Neuron (in vitro differentiated cells): ENCODE results near the gene COPG2.

Experiments
- H2AFZ ChIP-seq: one replicate; pipeline ENCODE4 v1.6.1; 2013; ENCODE audit warnings: low read depth, mild to moderate bottlenecking, inconsistent platforms, low read length, moderate library complexity
- H3K27me3 ChIP-seq: one replicate; pipeline ENCODE4 v1.6.1; 2013; ENCODE audit warnings: low read length; ENCODE audit not compliant: insufficient read depth
- H3K36me3 ChIP-seq: one replicate; pipeline ENCODE4 v1.6.1; 2013; ENCODE audit warnings: low read length; ENCODE audit not compliant: insufficient read depth
- H3K4me1 ChIP-seq: one replicate; pipeline ENCODE4 v1.6.1; 2013; ENCODE audit warnings: low read length; ENCODE audit not compliant: insufficient read depth
- H3K4me3 ChIP-seq: 2 replicates; pipeline ENCODE4 v1.5.1; 2013; ENCODE audit warnings: mild to moderate bottlenecking, low read length, moderate library complexity
- H3K9me3 ChIP-seq: one replicate; pipeline ENCODE4 v1.6.1; 2013; ENCODE audit warnings: low read length

Gene COPG2

DNA sequence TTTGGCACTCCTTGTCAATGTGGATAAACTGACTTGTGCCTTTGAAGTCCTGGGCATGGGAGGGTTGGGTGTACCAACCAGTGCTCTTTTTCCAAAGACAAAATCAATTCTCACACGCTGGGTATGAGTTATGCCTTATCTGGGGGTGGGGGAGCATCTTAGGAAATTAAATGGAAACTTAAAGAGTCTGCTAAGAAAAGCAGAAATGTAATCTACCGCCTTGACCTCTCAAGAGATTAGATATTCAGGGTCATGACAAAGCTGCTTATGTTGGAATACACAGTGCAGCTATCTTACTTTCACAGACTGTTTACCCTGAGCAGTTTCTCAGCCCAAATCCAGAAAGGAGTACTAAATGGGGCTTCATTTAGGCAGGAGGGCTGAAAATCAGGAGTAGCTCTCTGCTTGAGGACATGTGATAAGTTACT, 174.1 kb downstream of the COPG2 start:
- H3K4me3 ChIP-seq, result peak overlapping the region; percentile 61
- no peaks in the 10 kb centered on the region for H3K27me3 ChIP-seq
- H3K36me3 ChIP-seq, result peaks cover 24% of the 10 kb centered on the region
- no peak overlapping the region for H2AFZ ChIP-seq
- H3K9me3 ChIP-seq, result peaks cover 1% of the 10 kb centered on the region
- H3K4me1 ChIP-seq, result peaks cover 7% of the 10 kb centered on the region

DNA sequence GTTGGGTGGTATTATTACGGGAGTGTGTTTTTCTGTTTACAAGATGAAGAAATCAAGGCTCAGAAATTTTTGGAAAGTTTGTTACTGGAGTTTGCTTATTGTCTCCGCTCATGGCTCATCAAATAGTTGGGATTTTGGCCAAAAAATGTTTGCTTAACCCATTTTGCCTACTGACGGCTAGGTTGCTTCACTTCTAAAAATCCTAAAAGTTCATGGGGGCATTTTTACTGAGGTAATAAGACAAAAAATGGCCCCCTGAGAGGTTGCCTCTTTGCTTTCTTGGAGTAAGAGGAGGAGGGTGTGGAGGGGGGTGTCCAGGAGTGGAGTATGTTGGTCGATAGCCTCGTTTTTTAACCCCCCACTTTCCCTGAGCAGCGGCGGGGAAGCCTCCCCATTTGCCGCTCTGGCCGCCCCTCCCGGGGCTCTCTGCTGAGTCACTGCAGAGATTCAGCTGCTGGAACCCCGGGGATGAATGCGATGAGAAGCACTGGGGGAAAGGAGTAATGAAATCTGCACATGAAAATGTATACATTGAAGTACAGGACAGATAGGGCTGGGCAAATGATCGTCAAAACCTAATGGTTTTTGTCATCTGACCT, 175.2 kb downstream of the COPG2 start:
- Histone ChIP-seq H3K4me3 (peak overlapping the region; percentile 61), H3K36me3 (peaks cover 13% of the 10 kb centered on the region), H3K9me3 (peaks cover 1% of the 10 kb centered on the region), H3K27me3 (no peaks in the 10 kb centered on the region), H3K4me1 (peaks cover 13% of the 10 kb centered on the region), H2AFZ (no peak overlapping the region)

DNA sequence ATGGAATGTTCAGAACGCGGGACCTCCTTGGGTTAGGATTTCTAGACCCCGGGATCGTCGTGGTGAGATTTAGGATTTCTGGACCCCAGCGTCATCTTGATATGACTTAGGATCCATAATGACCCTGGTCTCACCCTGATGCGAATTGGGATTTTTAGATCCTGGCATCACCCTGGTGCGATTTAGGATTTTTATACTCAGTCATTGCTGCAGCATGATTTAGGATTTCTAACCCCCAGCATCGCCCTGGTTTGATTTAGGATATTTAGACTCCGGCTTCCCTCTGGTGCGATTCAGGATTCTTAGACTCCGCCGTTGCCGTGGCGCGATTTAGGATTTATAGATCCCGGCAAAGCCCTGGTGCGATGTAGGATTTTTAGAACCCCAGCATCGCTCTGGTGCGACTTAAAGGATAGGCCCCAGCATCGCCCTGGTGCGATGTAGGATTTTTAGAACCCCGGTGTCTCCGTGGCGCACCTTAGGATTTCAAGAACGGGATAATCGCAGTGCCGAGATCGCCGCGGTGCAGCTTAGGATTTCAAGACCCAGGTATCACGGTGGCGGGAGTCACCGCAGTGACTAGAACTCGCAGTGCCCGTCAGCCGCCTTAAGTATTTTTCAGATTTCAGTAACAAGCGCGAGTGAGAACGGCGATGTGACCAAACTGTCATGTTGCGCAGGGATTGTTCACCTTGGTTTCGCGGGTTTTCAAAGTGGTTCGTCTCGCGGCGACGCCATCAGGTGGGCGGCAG, 175.8 kb downstream of the COPG2 start:
- Histone ChIP-seq H3K27me3 (no peaks in the 10 kb centered on the region), H3K4me3 (peak overlapping the region; percentile 61), H3K9me3 (no peaks in the 10 kb centered on the region), H2AFZ (no peak overlapping the region), H3K4me1 (peaks cover 13% of the 10 kb centered on the region), H3K36me3 (peaks cover 7% of the 10 kb centered on the region)

DNA sequence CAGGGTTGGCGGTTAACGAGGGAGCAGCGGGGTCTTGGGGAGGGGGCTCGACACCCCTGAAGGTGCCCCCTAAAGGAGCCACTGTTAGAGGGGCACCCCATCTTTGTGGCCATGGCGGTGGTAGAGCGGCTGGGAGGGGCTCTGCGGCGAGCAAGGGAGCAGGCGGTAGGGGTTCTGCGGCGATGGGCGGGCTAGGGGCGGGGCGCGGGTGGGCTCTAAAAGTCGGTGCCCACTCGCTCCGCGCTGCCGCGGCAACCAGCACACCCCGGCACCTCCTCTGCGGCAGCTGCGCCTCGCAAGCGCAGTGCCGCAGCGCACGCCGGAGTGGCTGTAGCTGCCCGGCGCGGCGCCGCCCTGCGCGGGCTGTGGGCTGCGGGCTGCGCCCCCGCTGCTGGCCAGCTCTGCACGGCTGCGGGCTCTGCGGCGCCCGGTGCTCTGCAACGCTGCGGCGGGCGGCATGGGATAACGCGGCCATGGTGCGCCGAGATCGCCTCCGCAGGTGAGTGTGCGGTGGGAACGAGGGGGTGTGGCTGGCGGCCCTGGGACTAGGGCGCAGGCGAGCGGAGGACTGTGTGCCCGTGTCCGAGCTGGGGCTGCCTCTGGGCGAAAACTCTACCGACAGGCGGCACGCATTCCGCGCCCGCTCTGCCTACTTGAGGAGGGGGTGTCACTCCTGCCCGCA, 176.6 kb downstream of the COPG2 start, which contains the start of gene MEST:
MEST (plus strand) TSS at position 245 of the 682 bp plus-strand sequence; CDS start at position 474, 229 bp downstream.
- Histone ChIP-seq H3K36me3 (peaks cover 3% of the 10 kb centered on the region), H3K4me1 (peaks cover 13% of the 10 kb centered on the region), H3K4me3 (peak within 1 kb of the TSS; percentile 61), H3K27me3 (no peaks in the 10 kb centered on the region), H3K9me3 (no peaks in the 10 kb centered on the region), H2AFZ (no peak within 1 kb of the TSS)

DNA sequence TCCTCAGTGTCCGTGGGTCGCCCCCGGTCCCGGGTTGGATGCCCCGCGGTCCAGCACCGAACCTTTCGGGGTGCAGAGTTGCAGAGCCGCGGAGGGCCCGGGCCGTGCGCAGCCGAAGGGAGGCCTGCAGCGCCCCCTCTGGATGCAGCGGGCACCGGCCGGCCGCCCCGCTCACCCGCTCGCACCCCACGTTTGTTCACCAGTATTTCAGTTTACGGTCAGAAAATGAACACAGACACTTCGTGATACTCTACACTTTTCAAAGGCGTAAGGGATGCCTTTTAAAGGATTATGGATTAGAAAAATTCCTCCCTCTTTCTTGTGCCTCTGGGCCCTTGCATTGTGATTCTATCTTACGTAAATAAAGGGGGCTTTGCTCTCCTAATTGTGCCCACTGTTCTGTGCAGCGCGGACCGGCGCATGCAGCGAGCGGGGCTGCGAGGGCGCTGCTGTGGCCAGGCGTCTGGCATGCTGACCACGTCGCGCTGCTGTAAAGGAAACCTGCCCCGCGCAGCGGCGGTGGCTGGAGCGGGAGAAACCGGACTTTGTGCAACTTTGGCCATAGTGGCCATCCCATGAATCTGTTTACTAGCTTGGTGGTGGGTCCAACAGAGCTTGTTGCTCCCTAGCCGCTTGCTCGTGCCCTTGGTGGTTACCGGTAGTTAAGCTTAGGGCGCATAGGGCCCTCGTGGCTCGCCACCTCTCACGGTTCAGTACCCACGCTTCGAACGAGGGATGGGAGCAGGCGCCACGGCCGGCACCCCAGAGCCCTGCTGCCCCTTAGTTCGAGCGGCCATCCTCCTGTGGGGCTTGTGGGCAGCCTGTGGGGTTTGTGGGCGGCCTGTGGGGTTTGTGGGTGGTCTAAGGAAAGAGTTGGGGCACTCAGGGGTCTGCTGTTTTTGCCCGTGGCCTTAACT, 177.4 kb downstream of the COPG2 start:
- Histone ChIP-seq H3K27me3 (no peaks in the 10 kb centered on the region), H2AFZ (no peak overlapping the region), H3K4me3 (peak overlapping the region; percentile 61), H3K4me1 (peaks cover 13% of the 10 kb centered on the region), H3K9me3 (no peaks in the 10 kb centered on the region), H3K36me3 (no peaks in the 10 kb centered on the region)

DNA sequence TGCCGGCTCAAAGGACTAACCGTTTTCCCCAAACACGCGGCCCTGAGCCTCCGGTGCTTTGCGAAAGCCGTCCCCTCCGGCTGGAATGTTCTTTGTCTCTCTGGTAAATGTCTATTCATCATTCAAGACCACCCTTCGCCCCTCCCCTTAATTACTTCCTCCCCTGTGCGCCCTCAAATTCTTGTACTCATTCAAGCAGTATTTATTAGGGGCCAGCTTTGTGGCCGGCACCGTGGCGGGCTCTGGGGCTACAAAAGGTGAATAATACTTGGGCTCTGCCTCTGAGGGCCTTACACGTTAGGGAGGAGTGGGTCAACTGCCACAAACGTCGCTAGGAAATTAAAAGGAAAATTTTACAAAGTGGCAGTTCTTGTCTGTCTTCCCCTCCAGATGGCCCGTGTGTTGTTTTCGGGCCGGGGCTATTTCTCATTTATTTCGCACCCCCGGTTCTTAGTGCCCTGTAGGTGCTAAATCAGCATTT, 178.2 kb downstream of the COPG2 start:
- Histone ChIP-seq H3K4me3 (peak overlapping the region; percentile 26), H3K4me1 (peaks cover 13% of the 10 kb centered on the region), H2AFZ (no peak overlapping the region), H3K27me3 (no peaks in the 10 kb centered on the region), H3K36me3 (no peaks in the 10 kb centered on the region), H3K9me3 (no peaks in the 10 kb centered on the region)

DNA sequence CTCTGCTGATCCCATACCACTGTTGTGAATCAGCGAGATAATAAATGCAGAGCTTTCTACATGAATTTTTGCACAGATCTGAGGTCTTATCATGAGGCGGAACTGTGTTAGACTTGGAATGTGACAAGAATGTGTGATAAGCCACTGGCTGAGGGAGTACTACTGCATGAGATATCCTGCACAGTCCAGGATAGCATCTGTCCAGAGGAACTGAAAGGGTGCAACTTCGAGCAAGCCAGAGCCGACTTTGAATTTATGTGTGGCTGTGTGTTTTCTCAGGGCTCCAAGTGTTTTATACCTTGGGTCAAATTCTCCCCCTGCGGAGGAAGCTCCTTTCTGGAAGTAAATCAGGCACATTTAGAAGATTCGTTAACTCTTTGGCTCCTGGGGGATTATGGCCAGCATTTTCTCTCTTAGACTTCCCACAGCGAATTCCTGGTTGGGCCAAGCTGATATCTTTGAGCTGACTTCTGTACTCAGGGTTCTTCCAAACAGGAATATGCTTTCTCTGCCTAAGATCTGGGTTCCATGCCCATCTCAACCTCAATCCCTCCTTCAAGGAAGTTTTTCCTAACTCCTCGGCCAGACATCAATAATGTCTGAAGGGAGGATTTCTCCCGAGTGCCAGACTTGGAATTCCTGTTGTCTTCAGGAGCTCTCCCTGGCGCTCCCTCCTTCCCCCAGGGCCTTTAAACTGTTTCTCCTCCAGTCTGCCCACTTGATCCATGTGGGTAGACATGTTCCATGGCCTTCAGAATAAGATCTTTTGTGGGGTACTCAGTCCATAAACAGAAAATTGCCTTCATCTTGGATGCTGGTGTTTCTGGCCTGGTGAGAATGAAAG, 179.2 kb downstream of the COPG2 start:
- Histone ChIP-seq H2AFZ (no peak overlapping the region), H3K36me3 (no peaks in the 10 kb centered on the region), H3K9me3 (no peaks in the 10 kb centered on the region), H3K4me1 (peaks cover 7% of the 10 kb centered on the region), H3K27me3 (no peaks in the 10 kb centered on the region), H3K4me3 (no peak overlapping the region)

DNA sequence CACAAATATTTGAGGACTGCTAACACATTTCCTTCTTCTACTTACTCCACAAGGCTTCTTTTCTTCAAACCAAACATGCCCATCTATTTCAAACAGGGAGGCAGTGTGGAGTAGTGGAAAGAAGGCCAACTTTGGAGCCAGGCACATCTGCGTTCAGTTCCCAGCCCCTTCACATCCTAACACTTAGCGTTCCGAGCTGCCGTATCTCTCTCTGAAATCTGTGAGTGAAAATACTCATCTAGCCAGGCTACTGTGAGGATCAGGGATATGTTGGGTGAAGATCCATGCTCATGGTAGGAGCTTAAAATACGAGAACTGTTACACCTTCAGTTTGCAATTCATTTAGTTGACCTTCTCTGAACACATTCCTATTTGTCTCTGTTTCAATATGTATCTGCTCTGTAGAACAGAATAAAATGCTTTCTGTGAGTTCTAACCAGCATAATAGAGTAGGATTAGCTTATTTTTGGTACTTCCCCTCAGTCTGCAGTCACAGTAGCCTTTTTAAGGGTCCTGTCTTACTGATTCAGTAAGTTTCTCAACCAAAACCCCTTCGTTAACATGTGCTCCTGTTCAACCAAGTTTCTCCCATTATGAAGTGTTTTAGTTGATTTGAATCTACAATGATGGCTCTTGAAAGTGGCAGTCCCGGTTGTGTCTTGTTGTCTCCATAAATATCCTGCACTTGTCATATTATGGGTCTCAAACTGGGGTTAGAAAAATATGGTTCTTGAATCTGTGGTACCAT, 180.0 kb downstream of the COPG2 start:
- peaks cover 6% of the 10 kb centered on the region for H3K4me1 ChIP-seq
- no peak overlapping the region for H3K4me3 ChIP-seq
- H2AFZ ChIP-seq, result no peak overlapping the region
- H3K27me3 ChIP-seq, result no peaks in the 10 kb centered on the region
- no peaks in the 10 kb centered on the region for H3K36me3 ChIP-seq
- no peaks in the 10 kb centered on the region for H3K9me3 ChIP-seq

DNA sequence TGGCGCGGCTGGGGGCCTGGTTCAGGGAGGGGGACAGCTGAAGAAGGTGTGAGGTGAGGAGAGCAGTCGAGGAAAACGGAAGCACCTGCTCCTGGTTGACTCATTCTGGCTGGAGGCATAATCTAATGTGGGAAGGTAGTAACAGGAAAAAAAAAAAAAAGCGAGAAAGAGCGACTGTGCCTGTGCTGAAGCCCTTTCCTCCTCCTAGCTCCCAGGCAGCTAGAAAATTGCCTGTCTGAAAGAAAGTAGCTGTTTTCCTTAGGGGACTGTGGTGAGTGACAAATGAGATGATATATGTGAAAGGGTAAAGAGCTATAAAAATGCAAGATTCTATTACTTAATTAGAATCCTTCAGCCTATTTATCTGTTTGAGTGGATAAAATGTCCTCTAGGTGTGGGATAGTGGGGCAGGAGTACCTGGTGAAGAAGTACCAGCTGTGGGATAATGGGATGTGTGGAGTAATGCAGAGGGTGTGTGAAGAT, 181.6 kb downstream of the COPG2 start:
- no peaks in the 10 kb centered on the region for H3K36me3 ChIP-seq
- no peaks in the 10 kb centered on the region for H3K9me3 ChIP-seq
- no peaks in the 10 kb centered on the region for H3K27me3 ChIP-seq
- no peak overlapping the region for H3K4me3 ChIP-seq
- H3K4me1 ChIP-seq, result peaks cover 6% of the 10 kb centered on the region
- no peak overlapping the region for H2AFZ ChIP-seq

DNA sequence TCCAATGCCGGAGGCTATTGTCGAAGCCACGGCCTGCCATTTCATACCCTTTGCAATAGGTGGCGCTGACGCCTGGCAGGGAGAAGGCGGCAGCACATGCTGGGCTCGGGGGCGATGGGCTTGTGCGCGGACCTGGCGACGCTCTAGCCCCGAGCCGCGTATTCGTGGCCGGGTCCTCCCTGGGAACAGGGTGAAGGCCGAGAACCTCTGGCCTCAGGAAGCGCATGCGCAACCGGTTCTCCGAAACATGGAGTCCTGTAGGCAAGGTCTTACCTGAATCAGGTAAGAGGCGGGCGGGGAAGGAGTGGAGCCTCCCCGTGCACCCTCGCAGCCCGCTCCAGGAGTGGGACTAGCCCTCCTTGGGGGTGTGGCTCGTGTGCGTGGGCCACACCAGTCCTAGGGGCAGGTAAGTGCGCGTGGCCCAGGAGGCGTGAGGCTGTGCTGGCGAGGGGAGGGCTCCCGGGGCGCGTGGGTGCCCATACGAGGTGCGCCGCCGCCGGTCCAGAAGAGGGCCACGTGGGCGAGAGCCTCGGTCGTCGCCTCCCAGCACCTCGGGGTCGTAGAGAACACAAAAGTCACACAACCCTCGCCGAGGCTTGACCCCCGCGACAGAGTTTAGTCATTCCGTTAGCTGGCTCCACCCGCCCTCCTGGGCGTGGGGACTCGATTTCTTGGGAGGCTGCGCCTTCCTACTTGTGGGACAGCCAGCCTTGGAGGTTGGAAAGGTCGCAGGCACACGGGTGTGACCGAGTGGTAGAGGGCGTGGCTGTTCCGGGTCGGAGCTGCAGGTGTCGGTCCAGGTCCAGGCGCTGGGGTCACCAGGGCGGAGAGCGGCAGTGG, 182.2 kb downstream of the COPG2 start:
- H3K4me3 ChIP-seq, result no peak overlapping the region
- H3K4me1 ChIP-seq, result peaks cover 6% of the 10 kb centered on the region
- H3K9me3 ChIP-seq, result no peaks in the 10 kb centered on the region
- no peaks in the 10 kb centered on the region for H3K27me3 ChIP-seq
- H3K36me3 ChIP-seq, result no peaks in the 10 kb centered on the region
- H2AFZ ChIP-seq, result no peak overlapping the region

DNA sequence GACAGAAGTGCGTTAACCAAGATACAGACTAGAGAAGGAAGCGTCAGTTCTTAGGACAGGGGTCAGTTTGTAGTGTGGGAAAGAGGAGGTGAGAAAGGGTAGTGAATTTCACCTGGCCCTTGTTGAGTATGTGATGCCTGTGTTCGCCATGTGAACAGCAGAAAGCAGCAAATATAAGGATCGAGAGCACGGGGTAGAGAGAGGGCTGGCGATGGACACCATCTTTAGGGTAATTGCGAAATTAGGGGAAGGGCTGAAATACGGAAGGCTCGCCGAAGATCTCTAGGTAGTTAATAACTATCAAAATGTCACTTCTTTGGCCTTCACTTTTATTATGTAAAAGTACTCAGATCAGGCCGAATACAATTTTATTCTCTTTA, 182.8 kb downstream of the COPG2 start:
- H3K36me3 ChIP-seq, result no peaks in the 10 kb centered on the region
- no peak overlapping the region for H2AFZ ChIP-seq
- H3K27me3 ChIP-seq, result no peaks in the 10 kb centered on the region
- no peaks in the 10 kb centered on the region for H3K9me3 ChIP-seq
- peaks cover 6% of the 10 kb centered on the region for H3K4me1 ChIP-seq
- no peak overlapping the region for H3K4me3 ChIP-seq
